Measurements from ENCODE around the gene MYOCOS.

DNA sequence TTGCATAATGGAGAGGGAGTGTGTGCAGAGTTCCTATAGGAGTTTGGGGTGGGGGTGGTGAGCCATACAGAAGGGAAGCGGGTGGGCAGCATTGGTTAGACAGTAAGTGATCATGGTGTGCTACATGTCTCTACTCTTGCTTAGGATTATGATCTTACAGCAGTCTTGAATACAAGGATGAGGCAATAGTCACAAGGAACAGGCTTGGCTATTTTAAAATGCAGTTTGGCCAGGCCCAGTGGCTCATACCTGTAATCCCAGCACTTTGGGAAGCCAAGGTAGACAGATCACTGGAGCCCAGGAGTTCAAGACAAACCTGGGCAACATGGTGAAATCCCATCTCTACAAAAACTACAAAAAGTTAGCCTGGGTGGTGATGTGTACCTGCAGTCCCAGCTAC lies 18.2 kb downstream of the MYOCOS start:
- TF ChIP-seq POLR2AphosphoS5 (IDR thresholded peaks at IDR 0.05) (no peak), CTCF (IDR thresholded peaks at IDR 0.05) (no peak)
